ENCODE measurements around the gene NAV2. TPM values are rescaled to one million over a fixed set of nuclear protein-coding genes. Genes with fewer than 3 reads are reported as not detected.
A peak's percentile ranks its signal among the peaks of the same experiment; 100 is the strongest.

The NAV2 gene
- total RNA-seq, 1 donor from 2014 or later: 47.3 TPM

DNA sequence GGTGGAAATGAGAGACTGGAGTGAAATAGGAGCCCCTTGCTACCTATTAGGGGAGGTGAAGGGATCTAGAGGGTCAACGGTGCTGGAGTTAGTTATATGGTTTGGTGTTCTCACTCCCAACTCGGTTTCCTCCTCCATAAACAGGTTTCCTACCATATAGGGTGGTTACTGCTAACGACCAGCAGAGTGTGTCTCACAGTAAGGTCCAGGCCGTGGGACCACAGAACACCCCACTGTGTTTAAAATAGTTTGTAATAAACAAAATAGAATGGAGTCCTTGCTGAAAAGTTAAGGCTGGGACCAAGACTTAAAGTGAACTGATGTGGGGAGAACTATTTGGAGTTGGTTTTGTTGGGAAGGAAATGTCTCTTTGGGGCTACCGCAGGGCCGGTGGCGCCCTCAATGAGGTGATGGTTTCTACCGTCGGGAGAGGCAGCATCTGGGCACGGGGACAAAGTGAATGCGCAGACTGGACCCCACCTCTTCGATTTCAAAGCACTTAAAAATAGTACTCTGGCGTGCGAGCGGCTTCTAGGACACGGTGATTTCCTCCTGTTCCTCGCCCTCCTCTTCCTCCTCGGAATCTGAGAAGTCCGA, 443.1 kb downstream of the NAV2 start:
- DNase-seq (ENCODE audit: low spot score): no peak

DNA sequence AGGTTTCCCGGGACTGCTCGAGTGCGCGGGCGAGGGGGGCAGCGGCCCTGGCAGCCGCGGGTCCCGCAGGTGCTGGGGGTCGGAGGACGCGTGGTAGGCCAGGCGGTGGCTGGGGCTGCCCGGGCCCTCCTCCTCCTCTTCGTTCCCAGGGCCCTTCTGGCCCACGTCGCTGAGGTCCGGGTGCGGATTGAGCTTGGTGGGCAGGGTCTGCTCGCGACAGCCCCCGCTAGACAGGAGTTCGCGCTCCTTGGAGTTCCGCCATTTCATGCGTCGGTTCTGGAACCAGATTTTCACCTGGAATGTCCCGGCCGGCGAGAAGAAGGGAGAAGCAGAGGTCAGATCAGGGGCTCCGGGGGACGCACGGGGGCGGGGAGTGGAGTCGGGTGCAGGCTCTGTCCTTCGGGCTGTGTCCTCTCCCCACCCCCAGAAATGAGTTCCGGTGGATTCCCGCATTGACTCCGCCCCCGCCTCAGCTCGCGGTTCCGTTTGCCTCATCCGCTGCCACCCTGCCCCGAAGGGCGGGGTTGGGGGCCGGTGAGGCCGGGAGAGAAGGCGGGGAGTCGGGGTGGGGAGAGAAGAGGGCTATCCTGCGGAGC, 443.7 kb downstream of the NAV2 start:
- DNase-seq (ENCODE audit: low spot score): no peak

DNA sequence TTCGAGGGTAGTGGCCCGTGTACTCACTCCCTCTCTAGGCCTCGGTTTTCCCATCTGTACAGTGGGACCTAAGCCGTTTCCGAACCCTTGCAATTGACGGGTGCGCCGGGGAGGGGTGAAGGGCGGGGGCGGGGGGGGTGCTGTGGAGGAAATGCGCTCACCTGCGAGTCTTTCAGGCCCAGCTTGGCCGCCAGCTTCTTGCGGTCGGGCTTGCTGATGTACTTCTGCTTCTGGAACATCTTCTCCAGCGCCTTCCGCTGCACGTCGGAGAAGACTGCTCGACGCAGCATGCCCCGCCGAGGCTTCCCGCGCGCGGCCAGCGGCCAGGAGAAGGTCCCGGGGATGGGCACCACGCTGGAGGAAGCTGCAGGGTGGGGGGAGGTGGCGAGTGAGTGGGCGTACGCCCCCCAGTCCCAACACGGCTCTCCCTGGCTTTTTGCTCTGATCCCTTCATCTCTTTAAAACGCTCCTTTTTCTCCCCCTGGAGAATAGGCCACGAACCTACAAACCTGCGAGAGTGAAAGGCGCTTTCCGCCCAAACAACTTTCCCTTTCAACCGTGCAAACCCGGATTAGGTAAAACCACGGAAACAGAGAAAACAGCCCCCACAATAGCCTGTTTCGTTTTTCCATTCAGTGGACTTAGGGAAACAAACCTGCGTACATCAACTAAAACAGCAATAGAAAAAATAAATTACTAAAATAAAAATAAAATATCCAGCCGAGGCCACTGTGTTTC, 444.4 kb downstream of the NAV2 start:
- DNase-seq (ENCODE audit: low spot score): no peak

DNA sequence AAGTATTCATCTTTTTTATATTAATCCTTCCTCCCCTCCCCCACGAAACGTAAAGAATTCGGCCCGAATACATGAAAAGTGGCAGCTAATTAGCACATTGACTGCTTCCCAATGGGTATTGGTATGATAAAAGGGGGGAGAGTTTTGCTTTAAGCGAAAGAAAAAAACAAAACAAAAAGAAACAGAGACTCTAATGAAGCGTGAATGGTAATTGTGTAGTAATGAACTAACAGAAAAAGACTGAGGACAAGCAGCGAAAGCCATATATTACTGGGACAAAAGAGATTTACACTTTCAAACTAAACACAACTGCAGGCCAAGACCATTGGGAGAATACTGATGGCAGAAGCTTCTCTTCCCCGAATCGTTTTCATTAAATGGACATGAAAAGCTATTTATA, 445.1 kb downstream of the NAV2 start:
- DNase-seq (ENCODE audit: low spot score): no peak

DNA sequence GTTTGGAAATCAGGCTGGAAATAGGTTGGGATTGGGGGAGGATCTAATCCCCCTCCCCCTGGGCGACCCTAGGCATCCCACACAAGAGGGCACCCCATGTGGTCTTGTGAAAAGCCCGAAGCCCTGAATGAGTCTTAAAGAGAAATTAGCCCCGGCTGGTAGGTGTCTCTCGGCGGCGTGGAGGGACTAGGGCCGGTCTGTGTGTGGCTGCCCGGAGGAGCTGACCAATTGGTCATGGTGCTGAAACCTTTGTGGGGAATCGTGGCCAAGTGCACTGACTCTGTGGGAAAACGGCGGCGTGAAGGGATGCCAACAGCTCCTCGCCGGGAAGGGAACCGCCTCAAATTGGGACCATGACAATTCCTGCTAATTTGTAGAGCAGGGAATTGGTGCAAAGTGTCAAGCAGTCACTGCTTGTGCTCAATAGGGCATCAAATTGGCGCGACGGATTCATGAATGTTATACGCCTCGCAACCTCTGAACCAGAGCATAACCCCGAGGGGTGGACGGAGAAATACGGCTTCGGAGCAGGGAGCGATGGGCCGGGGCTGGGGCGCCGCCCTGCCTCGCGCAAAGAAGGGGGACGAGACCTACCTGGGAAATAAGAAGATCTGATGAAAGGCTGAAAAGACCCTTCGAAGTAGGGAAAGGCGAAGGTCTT, 446.1 kb downstream of the NAV2 start:
- DNase-seq (ENCODE audit: low spot score): peak; percentile 57

- no peak for DNase-seq (ENCODE audit: low spot score)
Observed at GRCh38 chr11:20159466-20160381, 447.1 kb downstream of the NAV2 start.

- DNase-seq (ENCODE audit: low spot score): no peak
Observed at GRCh38 chr11:20160425-20161229, 448.0 kb downstream of the NAV2 start, which contains the start of gene DBX1. DBX1 (minus strand) TSS chr11:20160475; CDS start chr11:20160324, 151 bp downstream.

DNA sequence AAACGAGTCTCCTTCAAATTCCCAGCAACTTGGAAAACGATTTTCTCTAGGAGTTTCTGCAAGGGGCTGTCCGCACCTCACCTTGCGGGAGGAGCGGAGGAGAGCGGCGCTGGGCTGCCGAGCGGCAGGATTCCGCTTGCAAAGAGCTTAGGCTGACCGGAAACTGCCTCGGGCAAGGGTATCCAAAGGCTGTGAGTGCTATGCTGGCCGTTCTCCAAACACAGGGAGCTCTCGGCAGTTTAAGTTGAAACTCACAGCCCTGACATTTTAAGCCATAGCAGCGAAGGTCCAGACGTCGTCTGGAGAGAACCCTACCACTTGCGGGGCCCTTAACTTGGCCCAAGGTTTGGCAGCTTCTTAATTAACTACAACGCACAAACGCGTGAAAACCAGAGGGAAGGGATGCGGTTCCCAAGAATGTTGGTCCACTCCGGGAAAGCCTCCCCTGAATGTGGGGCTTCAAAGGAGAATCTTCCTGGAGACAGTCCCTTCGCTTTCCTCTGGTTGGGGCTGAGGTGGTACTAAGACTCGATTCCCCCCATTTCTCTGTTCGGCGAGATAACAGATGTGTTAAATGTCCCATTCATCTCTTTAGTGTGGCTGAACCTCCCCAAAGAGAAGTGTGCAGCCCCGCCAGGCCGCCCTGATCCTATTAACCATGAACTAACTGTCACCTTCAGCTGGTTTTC, 448.7 kb downstream of the NAV2 start:
- DNase-seq (ENCODE audit: low spot score): no peak

GRCh38 chr11:20161923-20162744, 449.5 kb downstream of the NAV2 start:
- no peak for DNase-seq (ENCODE audit: low spot score)

DNA sequence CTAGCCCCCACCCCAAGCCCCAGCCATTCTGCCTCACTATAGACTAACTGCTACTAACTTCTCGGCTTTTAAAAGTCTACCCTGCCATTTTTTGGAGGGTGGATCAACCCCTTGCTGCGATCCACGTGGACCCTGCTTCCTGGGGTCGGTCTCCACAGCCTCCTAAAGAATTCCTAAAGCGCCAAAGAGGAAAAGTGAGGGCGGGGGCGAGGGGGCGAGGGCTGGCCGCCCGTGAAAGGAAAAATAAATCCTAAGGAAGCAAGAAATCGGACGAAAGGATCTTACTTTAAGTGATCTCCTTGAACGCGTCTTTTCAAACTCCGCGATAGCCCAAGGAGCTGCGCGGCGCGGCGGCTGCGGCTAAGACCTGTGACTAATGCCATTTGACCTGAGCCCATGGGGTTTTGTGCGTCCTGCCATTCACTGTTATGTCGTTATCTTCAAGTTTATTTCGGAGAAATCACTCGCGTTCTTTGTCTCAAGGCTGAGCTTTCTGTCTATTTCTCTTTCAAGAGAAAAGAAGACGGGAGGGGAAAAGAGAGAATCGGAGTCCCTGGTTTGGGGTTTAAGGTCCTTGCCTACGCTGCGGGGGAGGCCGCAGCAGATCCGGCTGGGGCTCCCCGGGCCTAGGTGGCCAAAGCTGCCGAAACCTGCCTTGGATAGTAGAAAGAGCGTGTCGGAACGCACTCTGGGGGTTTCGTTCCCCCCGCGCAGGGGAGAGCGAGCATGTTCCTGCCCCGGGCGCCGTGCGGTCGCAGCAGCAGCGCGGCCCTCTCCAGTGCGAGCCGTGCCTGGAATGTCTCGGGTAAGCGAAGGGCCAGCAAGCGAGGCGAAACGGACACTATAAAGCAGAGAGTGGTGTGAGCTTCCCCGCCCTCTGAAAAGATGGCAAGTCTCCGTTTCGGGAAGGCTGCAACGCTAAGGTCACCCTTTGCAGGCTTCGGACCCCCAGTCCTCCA, 450.5 kb downstream of the NAV2 start:
- no peak for DNase-seq (ENCODE audit: low spot score)

DNA sequence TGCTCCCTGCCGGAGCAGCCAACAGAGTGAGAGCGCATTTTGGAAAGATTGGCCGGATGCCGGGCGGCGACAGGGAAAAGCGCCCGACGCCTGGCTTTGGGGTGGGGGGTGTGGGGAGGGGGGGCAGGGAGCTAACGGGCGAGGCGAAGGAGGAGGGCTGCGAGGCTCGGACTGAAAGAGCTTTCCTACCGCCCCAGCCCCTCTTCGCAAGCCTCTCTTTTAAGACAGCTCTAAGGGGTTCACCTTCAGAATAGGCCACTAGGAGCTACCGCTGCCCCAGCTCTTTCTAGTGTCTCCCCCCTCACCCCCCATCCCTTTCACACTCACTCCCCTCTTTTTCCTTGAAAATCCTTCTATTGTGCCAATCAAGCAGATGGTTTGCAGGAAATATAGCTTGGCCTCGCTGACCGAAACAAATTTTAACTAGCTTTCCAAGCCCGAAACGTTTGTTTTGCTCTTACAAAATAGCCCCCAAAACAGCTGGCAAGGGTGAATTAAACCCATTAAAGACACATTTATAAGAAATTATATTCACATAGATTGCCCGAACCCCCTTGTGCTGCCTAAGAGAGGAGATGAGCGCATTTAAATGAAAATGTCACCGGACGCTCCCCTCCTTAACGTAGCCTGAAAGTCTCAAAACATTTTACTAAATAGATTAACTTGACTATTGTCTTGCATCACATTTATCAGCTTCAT, 451.3 kb downstream of the NAV2 start:
- no peak for DNase-seq (ENCODE audit: low spot score)
